Neural cell (in vitro differentiated cells): ENCODE results near the gene SF3B3.

Source experiments
- CTCF ChIP-seq: fragments of 450-650 bp; IDR thresholded peaks from 2 replicates; pipeline ENCODE4 v1.5.1; 2014; ENCODE audit warnings: antibody characterized with exemption, mild to moderate bottlenecking, moderate library complexity; ENCODE audit not compliant: poor library complexity, severe bottlenecking
- EP300 ChIP-seq: fragments of 450-650 bp; conservative IDR thresholded peaks from 2 replicates; pipeline ENCODE4 v1.6.1; 2014; ENCODE audit warnings: antibody characterized with exemption, mild to moderate bottlenecking, moderate library complexity; ENCODE audit not compliant: poor library complexity, severe bottlenecking
- EZH2 ChIP-seq: fragments of 200-600, 300-800 bp; shearing (Covaris generic), sonication (generic); IDR thresholded peaks from 2 replicates; pipeline ENCODE4 v1.6.1; 2014; ENCODE audit warnings: antibody characterized with exemption, low read length, borderline replicate concordance, mild to moderate bottlenecking; ENCODE audit not compliant: insufficient read depth, poor library complexity, severe bottlenecking
- MXI1 ChIP-seq: fragments of 450-650 bp; conservative IDR thresholded peaks from 2 replicates; pipeline ENCODE4 v1.6.1; 2014; ENCODE audit warnings: antibody characterized with exemption, mild to moderate bottlenecking; ENCODE audit not compliant: poor library complexity, severe bottlenecking
- POLR2AphosphoS5 ChIP-seq: IDR thresholded peaks from 2 replicates; pipeline ENCODE4 v1.6.1; 2012
- TAF1 ChIP-seq: IDR thresholded peaks from 2 replicates; pipeline ENCODE4 v1.6.1; 2012; ENCODE audit warnings: low read depth
- TF ChIP-seq, protein P1 (sequence below): IDR thresholded peaks from 2 replicates; pipeline ENCODE4 v1.6.1; 2012; ENCODE audit warnings: borderline replicate concordance

GRCh38 chr16:70574595-70575271 is 51.1 kb downstream of the SF3B3 start:
- TF ChIP-seq EP300 = no peak
- no peak for TF ChIP-seq CTCF
- TF ChIP-seq EZH2 = no peak
- TF ChIP-seq POLR2AphosphoS5 = no peak
- no peak for TF ChIP-seq TAF1
- TF ChIP-seq, protein P1, sequence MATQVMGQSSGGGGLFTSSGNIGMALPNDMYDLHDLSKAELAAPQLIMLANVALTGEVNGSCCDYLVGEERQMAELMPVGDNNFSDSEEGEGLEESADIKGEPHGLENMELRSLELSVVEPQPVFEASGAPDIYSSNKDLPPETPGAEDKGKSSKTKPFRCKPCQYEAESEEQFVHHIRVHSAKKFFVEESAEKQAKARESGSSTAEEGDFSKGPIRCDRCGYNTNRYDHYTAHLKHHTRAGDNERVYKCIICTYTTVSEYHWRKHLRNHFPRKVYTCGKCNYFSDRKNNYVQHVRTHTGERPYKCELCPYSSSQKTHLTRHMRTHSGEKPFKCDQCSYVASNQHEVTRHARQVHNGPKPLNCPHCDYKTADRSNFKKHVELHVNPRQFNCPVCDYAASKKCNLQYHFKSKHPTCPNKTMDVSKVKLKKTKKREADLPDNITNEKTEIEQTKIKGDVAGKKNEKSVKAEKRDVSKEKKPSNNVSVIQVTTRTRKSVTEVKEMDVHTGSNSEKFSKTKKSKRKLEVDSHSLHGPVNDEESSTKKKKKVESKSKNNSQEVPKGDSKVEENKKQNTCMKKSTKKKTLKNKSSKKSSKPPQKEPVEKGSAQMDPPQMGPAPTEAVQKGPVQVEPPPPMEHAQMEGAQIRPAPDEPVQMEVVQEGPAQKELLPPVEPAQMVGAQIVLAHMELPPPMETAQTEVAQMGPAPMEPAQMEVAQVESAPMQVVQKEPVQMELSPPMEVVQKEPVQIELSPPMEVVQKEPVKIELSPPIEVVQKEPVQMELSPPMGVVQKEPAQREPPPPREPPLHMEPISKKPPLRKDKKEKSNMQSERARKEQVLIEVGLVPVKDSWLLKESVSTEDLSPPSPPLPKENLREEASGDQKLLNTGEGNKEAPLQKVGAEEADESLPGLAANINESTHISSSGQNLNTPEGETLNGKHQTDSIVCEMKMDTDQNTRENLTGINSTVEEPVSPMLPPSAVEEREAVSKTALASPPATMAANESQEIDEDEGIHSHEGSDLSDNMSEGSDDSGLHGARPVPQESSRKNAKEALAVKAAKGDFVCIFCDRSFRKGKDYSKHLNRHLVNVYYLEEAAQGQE = no peak
- no peak for TF ChIP-seq MXI1
